GM23338 (cell line): ENCODE results near the gene PRDM10. TPM values are rescaled to one million over a fixed set of nuclear protein-coding genes. Genes with fewer than 3 reads are reported as not detected.
A peak's percentile ranks its signal among the peaks of the same experiment; 100 is the strongest.

Source experiments
- ATAC-seq: fragments of 200-7000 bp; cut with Tn5 transposase; 3 replicates; pipeline ENCODE4 v1.9.1; 2020
- DNase-seq: peaks from one replicate; pipeline ENCODE4 v3.0.0-alpha.2; 2015; ENCODE audit warnings: low spot score
- H2AFZ ChIP-seq: fragments of 200-600 bp; sonication (generic); 2 replicates; pipeline ENCODE4 v1.8.0; 2016; ENCODE audit warnings: antibody characterized with exemption, mild to moderate bottlenecking, moderate library complexity
- H3F3A ChIP-seq: fragments of 200-600 bp; sonication (generic); replicated peaks from 2 replicates; pipeline ENCODE4 v1.8.0; 2017; ENCODE audit warnings: antibody characterized with exemption, mixed run types, low read depth
- H3K27ac ChIP-seq: fragments of 200-600 bp; sonication (generic); 2 replicates; pipeline ENCODE4 v1.6.1; 2016; ENCODE audit warnings: low read depth
- H3K27me3 ChIP-seq: fragments of 200-600 bp; sonication (generic); 2 replicates; pipeline ENCODE4 v1.8.0; 2016; ENCODE audit warnings: mild to moderate bottlenecking, mixed run types, moderate library complexity; ENCODE audit not compliant: insufficient read depth
- H3K36me3 ChIP-seq: fragments of 200-600 bp; sonication (generic); 2 replicates; pipeline ENCODE4 v1.8.0; 2016; ENCODE audit warnings: mild to moderate bottlenecking; ENCODE audit not compliant: insufficient read depth
- H3K4me1 ChIP-seq: fragments of 200-600 bp; sonication (generic); 2 replicates; pipeline ENCODE4 v1.8.0; 2016; ENCODE audit warnings: mild to moderate bottlenecking, moderate library complexity; ENCODE audit not compliant: insufficient read depth
- H3K4me2 ChIP-seq: fragments of 200-600 bp; sonication (generic); 2 replicates; pipeline ENCODE4 v1.7.1; 2017; ENCODE audit warnings: mixed run types
- H3K4me3 ChIP-seq: fragments of 200-600 bp; sonication (generic); 2 replicates; pipeline ENCODE4 v1.6.1; 2016; ENCODE audit warnings: mixed run types
- H3K79me2 ChIP-seq: fragments of 200-600 bp; sonication (generic); replicated peaks from 2 replicates; pipeline ENCODE4 v1.8.0; 2017; ENCODE audit warnings: mild to moderate bottlenecking; ENCODE audit not compliant: insufficient read depth
- H3K9me2 ChIP-seq: fragments of 200-600 bp; sonication (generic); 2 replicates; pipeline ENCODE4 v1.8.0; 2017; ENCODE audit not compliant: insufficient read depth
- H4K20me1 ChIP-seq: fragments of 200-600 bp; sonication (generic); replicated peaks from 2 replicates; pipeline ENCODE4 v1.8.0; 2017; ENCODE audit warnings: mild to moderate bottlenecking; ENCODE audit not compliant: insufficient read depth
- H3K27ac Mint-ChIP-seq: 2 replicates; pipeline ENCODE4 v1.8.0; 2020; ENCODE audit warnings: inconsistent platforms, mild to moderate bottlenecking, moderate library complexity, mixed read lengths
- H3K27me3 Mint-ChIP-seq: 3 replicates; pipeline ENCODE4 v1.8.0; 2022; ENCODE audit warnings: low read depth, mild to moderate bottlenecking, moderate library complexity, mixed read lengths, inconsistent platforms; ENCODE audit not compliant: insufficient read depth, poor library complexity
- H3K36me3 Mint-ChIP-seq: 3 replicates; pipeline ENCODE4 v1.8.0; 2021; ENCODE audit warnings: low read depth, mild to moderate bottlenecking, inconsistent platforms, moderate library complexity, mixed read lengths
- H3K4me1 Mint-ChIP-seq: 3 replicates; pipeline ENCODE4 v1.8.0; 2020; ENCODE audit warnings: mild to moderate bottlenecking, inconsistent platforms, mixed read lengths
- H3K4me3 Mint-ChIP-seq: 3 replicates; pipeline ENCODE4 v1.8.0; 2021; ENCODE audit warnings: moderate library complexity, mild to moderate bottlenecking, inconsistent platforms, mixed read lengths
- H3K9me3 Mint-ChIP-seq: 3 replicates; pipeline ENCODE4 v1.8.0; 2020; ENCODE audit warnings: moderate library complexity, mild to moderate bottlenecking, inconsistent platforms, mixed read lengths
- CREB1 ChIP-seq: fragments of 250-450 bp; sonication (Bioruptor Pico); IDR thresholded peaks from 2 replicates; pipeline ENCODE4 v1.5.0; 2020; ENCODE audit warnings: low read depth, mild to moderate bottlenecking, moderate library complexity
- CTCF ChIP-seq, 2 experiments: fragments of 200-600 bp in 1 of 2; sonication (generic) in 1 of 2; conservative IDR thresholded peaks; 2 replicates each; pipeline versions ENCODE4 v1.5.1 to v1.6.1; 2016 to 2017; ENCODE audit warnings: antibody characterized with exemption in 2 of 2, low read depth in 2 of 2, mild to moderate bottlenecking in 2 of 2, moderate library complexity in 1 of 2
- ETS1 ChIP-seq: IDR thresholded peaks from 2 replicates; pipeline ENCODE4 v1.6.1; 2016; ENCODE audit warnings: antibody characterized with exemption
- EZH2 ChIP-seq: fragments of 200-600 bp; sonication (generic); IDR thresholded peaks from one replicate; pipeline ENCODE4 v1.8.0; 2017; ENCODE audit warnings: antibody characterized with exemption, mild to moderate bottlenecking, low read depth; ENCODE audit not compliant: unreplicated experiment
- NANOG ChIP-seq: IDR thresholded peaks from 2 replicates; pipeline ENCODE4 v1.6.1; 2016; ENCODE audit warnings: antibody characterized with exemption, borderline replicate concordance
- POLR2AphosphoS5 ChIP-seq: IDR thresholded peaks from 2 replicates; pipeline ENCODE4 v1.6.1; 2016; ENCODE audit warnings: antibody characterized with exemption, low read depth
- STAT1 ChIP-seq: IDR thresholded peaks from one replicate; pipeline ENCODE4 v1.6.1; 2016; ENCODE audit warnings: antibody characterized with exemption; ENCODE audit not compliant: unreplicated experiment
- ZNF114 ChIP-seq: fragments of 250-450 bp; sonication (Bioruptor Pico); IDR thresholded peaks from 2 replicates; pipeline ENCODE4 v1.5.0; 2020; ENCODE audit warnings: mild to moderate bottlenecking, moderate library complexity
- ZNF331 ChIP-seq: fragments of 250-450 bp; sonication (Bioruptor Pico); IDR thresholded peaks from 2 replicates; pipeline ENCODE4 v1.5.0; 2020; ENCODE audit warnings: low read depth, mild to moderate bottlenecking, moderate library complexity
- ZNF462 ChIP-seq: fragments of 250-450 bp; sonication (Bioruptor Pico); IDR thresholded peaks from 2 replicates; pipeline ENCODE4 v1.5.0; 2020; ENCODE audit warnings: mild to moderate bottlenecking, moderate library complexity
- polyA plus RNA-seq: library from polyadenylated mRNA; unstranded; fragments of >200 nt; fragmentation: Nextera tagmentation; extraction: Ambion mirVana; gene quantifications from 2 replicates; pipeline ENCODE4 v1.2.1, GENCODE V29; 2016
- total RNA-seq: library from RNA; depleted of rRNA; stranded (reverse); fragments of >200 nt; shearing (Covaris generic); gene quantifications from 2 replicates; pipeline ENCODE4 v1.2.3, GENCODE V29; 2014

The PRDM10 gene
- total and polyA plus RNA-seq, 2 experiments from 2014 or later, result 5.2 to 14.9 TPM

GRCh38 chr11:129853518-129854231 is 149.0 kb downstream of the PRDM10 start:
- Mint-ChIP-seq H3K27me3 (peaks cover 5% of the 10 kb centered on the region), H3K36me3 (no peaks in the 10 kb centered on the region), H3K27ac (peak overlapping the region; percentile 36; the same call in 1 of the 2 replicates), H3K9me3 (no peaks in the 10 kb centered on the region), H3K4me1 (peaks cover 2% of the 10 kb centered on the region; the same call in 1 of the 3 replicates), H3K4me3 (no peak overlapping the region)
- Histone ChIP-seq H4K20me1 (no peaks in the 10 kb centered on the region), H3K27me3 (no peaks in the 10 kb centered on the region), H2AFZ (no peak overlapping the region), H3K4me2 (no peak overlapping the region), H3K9me2 (0 out of 2 replicates have a peak, but pooled peaks cover 3% of the 10 kb centered on the region), H3K79me2 (no peaks in the 10 kb centered on the region), H3K4me1 (no peaks in the 10 kb centered on the region), H3K4me3 (no peak overlapping the region), H3K27ac (0 out of 2 replicates have a peak overlapping the region, but pooled peaks have one; percentile 8), H3K36me3 (no peaks in the 10 kb centered on the region), H3F3A (no peaks in the 10 kb centered on the region)
- peak; percentile 23 for DNase-seq
- no peak for ATAC-seq
- no peak for TF ChIP-seq CTCF (conservative IDR thresholded peaks at IDR 0.05; ENCODE audit: low read depth in 2 of 2)
- TF ChIP-seq EZH2, result no peak
- no peak for TF ChIP-seq NANOG
- no peak for TF ChIP-seq ETS1
- no peak for TF ChIP-seq POLR2AphosphoS5
- TF ChIP-seq ZNF462, result no peak
- no peak for TF ChIP-seq ZNF114 (CRISPR knock-in tag)
- TF ChIP-seq CREB1, result no peak
- TF ChIP-seq STAT1, result no peak
- TF ChIP-seq ZNF331 (CRISPR knock-in tag), result no peak
